Activated CD4-positive, alpha-beta T cell treated with anti-CD3 and anti-CD28 coated beads for 36 hours (primary cell): Measurements from ENCODE around the gene CST2. TPM values are rescaled to one million over a fixed set of nuclear protein-coding genes. Genes with fewer than 3 reads are reported as not detected.
"Not testable (repeated sequence)": the region's sequence is repeated elsewhere in the genome, so short reads cannot be mapped to it uniquely, and the experiment has no call there.

Source experiments
- ATAC-seq: fragments of 200-7000 bp; cut with Tn5 transposase; one replicate; pipeline ENCODE4 v1.10.0; 2021; ENCODE audit warnings: mild to moderate bottlenecking, moderate library complexity
- CTCF ChIA-PET: fragments of 350-600 bp; sonication (Branson Sonifier 250); formaldehyde crosslinking; loops from one replicate; lab custom pipeline; 2021; ENCODE audit warnings: antibody characterized with exemption; lab: Charles Lee
- POLR2A ChIA-PET: fragments of 350-600 bp; sonication (Branson Sonifier 250); formaldehyde crosslinking; loops from one replicate; lab custom pipeline; 2021; ENCODE audit warnings: antibody characterized with exemption, inconsistent platforms; lab: Charles Lee
- DNase-seq: peaks from one replicate; pipeline ENCODE4 v3.0.0-alpha.2; 2020
- H3K27ac Mint-ChIP-seq: one replicate; pipeline ENCODE4 v1.8.0; 2021; ENCODE audit warnings: mixed read lengths
- H3K27me3 Mint-ChIP-seq: one replicate; pipeline ENCODE4 v1.8.0; 2021; ENCODE audit warnings: mixed read lengths
- H3K36me3 Mint-ChIP-seq: one replicate; pipeline ENCODE4 v1.8.0; 2021; ENCODE audit warnings: low read depth, mixed read lengths
- H3K4me1 Mint-ChIP-seq: one replicate; pipeline ENCODE4 v1.8.0; 2021; ENCODE audit warnings: mixed read lengths
- H3K4me3 Mint-ChIP-seq: one replicate; pipeline ENCODE4 v1.8.0; 2021; ENCODE audit warnings: mild to moderate bottlenecking, moderate library complexity, mixed read lengths
- H3K9me3 Mint-ChIP-seq: one replicate; pipeline ENCODE4 v1.8.0; 2021; ENCODE audit warnings: low read depth, mixed read lengths
- intact Hi-C, 2 experiments: fragments of 100-400 bp; cut with DNase I in 1 of 2; cut with micrococcal nuclease in 1 of 2; formaldehyde crosslinking; loops; one replicate each; pipeline versions ENCODE4 v1.14.2 to v1.15.1; 2022 to 2024; cut with DNase I, micrococcal nuclease
- total RNA-seq, 2 experiments: library from RNA; stranded (reverse); gene quantifications; one replicate each; pipeline ENCODE4 v1.2.3, GENCODE V29; 2021

Gene CST2
- total RNA-seq, 2 experiments from 2014 or later, result not detected

DNA sequence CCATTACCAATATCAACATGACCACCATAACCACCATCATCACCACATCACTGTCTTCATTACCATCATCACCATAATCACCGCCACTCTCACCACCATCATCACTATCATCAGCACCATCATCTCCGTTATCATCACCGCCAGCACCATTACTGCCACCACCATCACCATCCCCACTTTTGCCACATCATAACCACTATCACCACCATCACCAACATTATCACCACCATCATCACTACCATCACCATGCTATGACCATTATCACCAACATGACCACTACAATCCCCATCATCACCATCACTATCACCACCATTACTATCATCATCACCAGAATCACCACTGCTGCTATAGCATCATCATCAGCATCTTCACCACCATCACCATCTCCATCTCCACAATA lies 25.7 kb downstream of the CST2 start:
- H3K36me3 Mint-ChIP-seq, result no peaks in the 10 kb centered on the region
- H3K9me3 Mint-ChIP-seq, result peaks cover 4% of the 10 kb centered on the region
- H3K4me3 Mint-ChIP-seq, result no peak overlapping the region
- ChIA-PET POLR2A (no interaction called here), CTCF (no interaction called here)
- H3K27ac Mint-ChIP-seq, result no peak overlapping the region
- ATAC-seq, result no peak
- intact Hi-C loops, result loop anchor here (5.0 to 10.0 kb wide), 3 partner anchors 71 to 86 kb away; partner anchors contain the start of gene CST5 (in 1 of the 2)
- H3K27me3 Mint-ChIP-seq, result peaks cover 3% of the 10 kb centered on the region
- H3K4me1 Mint-ChIP-seq, result no peaks in the 10 kb centered on the region
- DNase-seq, result no peak

DNA sequence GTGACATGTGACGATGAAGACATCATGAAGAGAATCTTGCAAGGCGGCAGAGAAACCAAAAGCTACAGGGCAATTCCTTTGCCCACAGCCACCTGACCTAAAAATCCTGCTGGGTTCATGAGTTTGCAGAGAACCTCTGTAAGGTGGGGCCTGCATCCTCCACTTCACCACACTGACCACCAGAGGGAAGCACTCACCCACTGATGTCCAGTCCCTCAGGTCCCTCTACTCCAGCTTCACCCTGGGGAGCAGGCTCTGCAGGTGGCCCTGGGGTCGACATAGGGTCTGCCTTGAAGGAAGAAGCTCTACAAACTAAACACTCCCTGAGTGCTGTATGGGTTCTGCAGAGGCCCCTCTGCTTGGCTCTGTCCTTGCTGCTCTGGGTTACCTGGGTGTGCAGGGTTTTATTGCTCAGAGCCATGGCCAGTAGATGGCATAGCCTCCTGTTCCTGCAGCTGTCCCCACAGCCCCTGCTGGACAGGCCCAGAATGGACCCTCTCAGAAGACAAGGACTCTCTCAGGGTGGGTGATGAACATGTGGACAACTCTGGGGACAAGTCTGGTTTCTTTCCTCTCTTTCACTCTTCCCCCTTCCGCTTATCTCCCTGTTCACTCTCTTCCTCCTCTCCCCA lies 27.2 kb downstream of the CST2 start:
- H3K4me1 Mint-ChIP-seq, H3K36me3 Mint-ChIP-seq, H3K27me3 Mint-ChIP-seq, H3K27ac Mint-ChIP-seq, H3K9me3 Mint-ChIP-seq, H3K4me3 Mint-ChIP-seq, POLR2A ChIA-PET: not testable (repeated sequence)
- intact Hi-C loops, result loop anchor here in 1 of 2 experiments (5.0 to 10.0 kb wide), 2 partner anchors 135 to 198 kb away; no protein-coding TSS in a partner anchor
- DNase-seq (peak; percentile 73), ATAC-seq (peak; percentile 95)
- CTCF ChIA-PET, result interaction anchor here (0.6 kb wide), 1 partner anchor 141 kb away, joined by 3 read pairs; no protein-coding TSS in a partner anchor

DNA sequence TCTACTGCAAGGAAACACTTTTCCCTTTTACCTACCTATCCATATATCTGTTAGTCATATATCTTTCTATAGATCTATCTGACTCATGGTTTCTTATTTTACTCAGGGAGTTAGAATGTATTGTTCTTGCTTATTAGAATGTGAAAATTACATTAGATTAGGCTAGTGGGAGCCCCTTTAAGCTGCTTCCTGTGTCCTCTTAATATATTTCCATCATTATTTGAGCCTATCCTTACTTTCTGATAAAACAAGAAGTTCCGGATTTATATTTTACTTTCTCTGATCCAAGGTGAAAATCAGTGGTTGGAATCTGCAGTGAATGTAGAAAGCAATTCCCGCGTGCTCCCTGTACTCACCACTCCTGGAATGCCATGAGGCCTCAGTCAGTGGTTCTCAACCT lies 31.0 kb downstream of the CST2 start:
- ATAC-seq, result no peak
- Mint-ChIP-seq H3K27ac (no peak overlapping the region), H3K27me3 (peaks cover 4% of the 10 kb centered on the region), H3K36me3 (no peaks in the 10 kb centered on the region), H3K9me3 (no peaks in the 10 kb centered on the region), H3K4me1 (no peaks in the 10 kb centered on the region), H3K4me3 (no peak overlapping the region)
- ChIA-PET CTCF (no interaction called here), POLR2A (no interaction called here)
- DNase-seq, result no peak
- intact Hi-C loops, result loop anchor here in 1 of 2 experiments (5.0 to 10.0 kb wide), 2 partner anchors 131 to 202 kb away; no protein-coding TSS in a partner anchor

DNA sequence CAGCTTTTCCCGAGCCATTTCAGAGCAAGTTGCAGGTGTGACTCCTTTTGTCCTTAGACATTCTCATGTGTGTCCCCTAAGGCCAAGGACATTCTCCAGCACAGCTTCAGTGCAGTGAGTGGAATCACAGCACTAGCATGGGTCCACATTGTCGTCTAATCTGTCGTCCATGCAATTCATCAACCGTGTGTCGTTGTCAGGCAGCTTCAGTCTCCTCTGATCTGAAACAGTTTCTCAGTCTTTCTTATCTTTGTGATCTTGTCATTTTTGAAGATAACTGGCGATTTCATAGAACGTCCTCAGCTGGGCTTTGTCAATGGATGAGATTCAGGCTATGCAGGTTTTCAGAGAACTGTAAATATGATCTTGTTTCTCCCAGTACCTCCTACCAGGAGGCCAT lies 31.7 kb downstream of the CST2 start:
- no peak for ATAC-seq
- no peak overlapping the region for H3K4me3 Mint-ChIP-seq
- DNase-seq, result no peak
- no peaks in the 10 kb centered on the region for H3K4me1 Mint-ChIP-seq
- intact Hi-C loops, result loop anchor here in 1 of 2 experiments (5.0 to 10.0 kb wide), 2 partner anchors 130 to 202 kb away; no protein-coding TSS in a partner anchor
- H3K9me3 Mint-ChIP-seq, result no peaks in the 10 kb centered on the region
- peaks cover 7% of the 10 kb centered on the region for H3K27me3 Mint-ChIP-seq
- ChIA-PET CTCF (interaction anchor here (0.7 kb wide), 1 partner anchor 55 kb away, joined by 3 read pairs; no protein-coding TSS in a partner anchor), POLR2A (no interaction called here)
- H3K27ac Mint-ChIP-seq, result no peak overlapping the region
- H3K36me3 Mint-ChIP-seq, result no peaks in the 10 kb centered on the region

DNA sequence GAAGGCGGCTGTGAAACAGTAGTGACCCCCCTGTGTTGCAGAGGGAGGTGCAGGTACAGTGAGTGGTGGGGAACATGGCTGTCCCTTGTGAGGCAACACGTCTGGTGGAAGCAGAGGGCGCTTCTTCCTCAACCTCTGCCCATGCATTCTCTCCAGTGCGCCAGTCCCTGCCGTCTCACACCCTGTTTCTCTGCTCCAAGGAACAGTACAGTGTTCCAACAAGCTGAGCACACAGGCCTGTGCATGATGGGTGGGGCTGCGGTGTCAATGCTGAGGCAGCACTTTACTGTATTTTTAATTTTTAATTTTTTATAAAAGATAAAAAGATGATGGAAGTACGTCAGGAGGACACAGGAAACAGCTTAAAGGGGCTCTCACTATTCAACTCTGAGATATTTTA lies 32.5 kb downstream of the CST2 start:
- ATAC-seq (no peak), DNase-seq (no peak)
- H3K36me3 Mint-ChIP-seq, result no peaks in the 10 kb centered on the region
- H3K9me3 Mint-ChIP-seq, result no peaks in the 10 kb centered on the region
- H3K27me3 Mint-ChIP-seq, result peaks cover 13% of the 10 kb centered on the region
- ChIA-PET POLR2A (no interaction called here), CTCF (no interaction called here)
- H3K27ac Mint-ChIP-seq, result no peak overlapping the region
- intact Hi-C loops, result loop anchor here in 1 of 2 experiments (10.0 kb wide), 1 partner anchor 129 kb away; no protein-coding TSS in a partner anchor
- H3K4me1 Mint-ChIP-seq, result no peaks in the 10 kb centered on the region
- H3K4me3 Mint-ChIP-seq, result no peak overlapping the region

DNA sequence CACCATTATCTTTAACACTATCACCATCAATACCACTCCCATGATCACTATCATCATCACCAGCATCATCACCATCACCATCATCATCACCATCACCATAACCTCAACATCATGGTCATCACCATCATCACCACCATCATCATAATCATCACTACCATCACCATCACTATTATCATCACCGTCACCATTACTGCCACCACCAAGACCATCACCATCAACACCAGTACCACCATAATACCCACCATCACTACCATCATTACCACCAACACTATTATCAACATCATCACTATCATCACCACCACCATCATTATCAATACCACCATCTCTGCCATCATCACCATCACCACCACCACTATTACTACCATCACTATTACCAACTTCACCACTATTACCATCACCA lies 43.1 kb downstream of the CST2 start:
- ChIA-PET POLR2A (no interaction called here), CTCF (interaction anchor here (0.8 kb wide), 1 partner anchor 1764 kb away, joined by 3 read pairs; no protein-coding TSS in a partner anchor)
- intact Hi-C loops, result loop anchor here in 1 of 2 experiments (5.0 to 10.0 kb wide), 2 partner anchors 104 to 321 kb away; no protein-coding TSS in a partner anchor
- Mint-ChIP-seq H3K27ac (no peak overlapping the region), H3K4me1 (no peaks in the 10 kb centered on the region), H3K9me3 (no peaks in the 10 kb centered on the region), H3K27me3 (peaks cover 5% of the 10 kb centered on the region), H3K36me3 (no peaks in the 10 kb centered on the region), H3K4me3 (no peak overlapping the region)
- ATAC-seq (no peak), DNase-seq (no peak)

DNA sequence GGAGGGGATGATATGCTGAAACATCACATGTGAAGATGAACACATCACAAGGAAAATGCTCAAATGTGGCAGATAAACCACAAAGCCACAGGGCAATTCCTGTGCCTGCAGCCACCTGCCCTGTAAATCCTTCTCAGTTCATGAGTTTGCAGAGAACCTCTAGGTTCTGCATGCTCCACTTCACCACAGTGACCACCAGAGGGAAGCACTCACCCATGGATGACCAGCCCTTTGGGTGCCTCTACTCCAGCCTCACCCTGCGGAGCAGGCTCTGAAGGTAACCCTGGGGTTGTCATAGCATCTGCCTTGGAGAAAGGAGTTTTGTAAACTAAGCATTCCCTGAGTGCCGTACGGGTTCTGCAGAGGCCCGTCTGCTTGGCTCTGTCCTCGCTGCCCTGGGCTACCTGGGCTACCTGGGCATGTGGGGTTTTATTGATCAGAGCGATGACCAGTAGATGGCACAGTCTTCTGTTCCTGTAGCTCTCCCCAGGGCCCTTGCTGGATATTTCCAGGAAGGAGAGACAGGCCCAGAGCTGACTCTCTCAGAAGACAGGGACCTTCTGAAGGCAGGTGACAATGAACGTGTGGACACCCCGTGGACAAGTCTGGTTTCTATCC lies 44.1 kb downstream of the CST2 start:
- DNase-seq (peak; percentile 12), ATAC-seq (peak; percentile 71)
- Mint-ChIP-seq H3K36me3 (no peaks in the 10 kb centered on the region), H3K27ac (no peak overlapping the region), H3K9me3 (no peaks in the 10 kb centered on the region), H3K4me1 (no peaks in the 10 kb centered on the region), H3K4me3 (no peak overlapping the region), H3K27me3 (peaks cover 3% of the 10 kb centered on the region)
- ChIA-PET CTCF (no interaction called here), POLR2A (no interaction called here)
- intact Hi-C loops, result loop anchor here in 1 of 2 experiments (5.0 to 10.0 kb wide), 2 partner anchors 105 to 322 kb away; no protein-coding TSS in a partner anchor

DNA sequence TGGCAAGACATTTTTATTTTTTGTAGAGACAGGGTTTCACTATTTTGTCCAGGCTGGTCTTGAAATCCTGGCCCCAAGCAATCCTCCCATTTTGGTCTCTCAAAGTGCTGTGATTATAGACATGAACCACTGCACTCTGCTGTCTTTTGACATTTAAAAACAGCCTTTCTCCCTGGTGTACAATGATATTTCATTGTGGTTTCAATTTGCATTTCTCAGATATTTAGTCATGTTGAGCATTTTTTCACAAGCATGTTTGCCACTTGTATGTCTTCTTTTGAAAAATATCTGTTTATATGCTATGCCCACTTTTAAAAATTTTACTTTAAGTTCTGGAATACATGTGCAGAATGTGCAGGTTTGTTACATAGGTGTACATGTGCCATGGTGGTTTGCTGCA lies 47.9 kb downstream of the CST2 start:
- H3K4me1 Mint-ChIP-seq, POLR2A ChIA-PET, ATAC-seq, H3K27ac Mint-ChIP-seq, H3K9me3 Mint-ChIP-seq, H3K36me3 Mint-ChIP-seq, CTCF ChIA-PET, H3K4me3 Mint-ChIP-seq, DNase-seq, H3K27me3 Mint-ChIP-seq, intact Hi-C loops: not testable (repeated sequence)

DNA sequence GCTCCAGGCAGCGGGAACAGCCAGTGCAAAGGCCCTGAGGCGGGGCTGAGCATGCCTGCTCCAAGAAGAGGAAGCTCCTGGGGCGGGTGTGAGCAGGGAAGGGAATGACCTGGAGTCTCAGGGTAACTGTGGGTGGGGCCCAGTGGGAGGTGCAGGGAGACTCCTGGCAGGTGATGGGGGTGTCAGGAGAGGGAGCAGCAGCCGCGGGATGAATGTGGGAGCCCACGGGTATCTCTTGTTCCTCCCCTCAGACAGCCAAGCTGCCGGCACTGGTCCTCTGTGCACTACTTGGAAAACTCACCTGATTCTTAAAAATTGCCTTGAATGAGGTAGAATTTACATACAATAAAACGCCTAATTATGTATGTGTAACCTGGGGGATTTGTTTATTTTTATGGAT lies 49.1 kb downstream of the CST2 start:
- H3K4me1 Mint-ChIP-seq, CTCF ChIA-PET, H3K4me3 Mint-ChIP-seq, ATAC-seq, intact Hi-C loops, POLR2A ChIA-PET, DNase-seq, H3K9me3 Mint-ChIP-seq, H3K36me3 Mint-ChIP-seq, H3K27ac Mint-ChIP-seq, H3K27me3 Mint-ChIP-seq: not testable (repeated sequence)

DNA sequence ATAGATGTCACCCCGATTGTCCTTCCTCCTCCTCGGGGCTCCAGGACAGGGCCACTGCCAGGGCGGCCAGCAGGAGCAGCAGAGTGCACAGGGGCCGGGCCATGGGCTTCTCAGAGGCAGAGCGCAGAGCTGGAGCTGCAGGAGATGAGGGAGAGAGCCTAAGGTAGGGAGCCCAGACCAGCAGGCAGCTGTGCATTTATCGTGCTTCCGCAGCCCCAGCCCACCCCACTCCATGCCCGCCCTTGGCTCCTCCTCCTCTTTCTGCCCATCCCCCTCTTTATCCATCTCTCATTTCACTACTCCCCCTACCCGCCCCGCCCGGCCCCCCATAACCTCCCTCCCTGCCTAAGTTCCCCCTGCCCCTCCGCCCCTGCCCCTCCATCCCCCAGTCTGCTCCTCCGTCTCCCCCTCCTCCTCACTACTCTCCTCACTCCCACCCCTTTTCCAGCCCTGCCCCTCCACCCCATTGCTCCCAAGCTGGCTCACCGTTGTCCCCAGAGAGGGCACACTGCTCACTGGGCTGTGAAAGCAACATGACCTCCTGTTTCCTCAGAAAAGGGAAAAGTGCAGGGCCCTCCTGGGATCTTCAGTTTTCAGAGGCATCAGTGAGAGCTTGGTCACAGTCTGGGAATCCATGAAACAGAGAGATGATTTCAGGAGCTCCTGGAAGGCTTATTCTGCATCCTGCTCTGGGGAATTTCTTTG lies 50.3 kb downstream of the CST2 start:
- Mint-ChIP-seq H3K9me3 (no peaks in the 10 kb centered on the region), H3K36me3 (no peaks in the 10 kb centered on the region), H3K27me3 (peaks cover 5% of the 10 kb centered on the region), H3K4me1 (no peaks in the 10 kb centered on the region), H3K4me3 (no peak overlapping the region), H3K27ac (no peak overlapping the region)
- intact Hi-C loops, result no loop called here
- POLR2A ChIA-PET, result no interaction called here
- no peak for ATAC-seq
- DNase-seq, result no peak
- CTCF ChIA-PET, result interaction anchor here (0.7 kb wide), 1 partner anchor 22 kb away, joined by 3 read pairs; no protein-coding TSS in a partner anchor

DNA sequence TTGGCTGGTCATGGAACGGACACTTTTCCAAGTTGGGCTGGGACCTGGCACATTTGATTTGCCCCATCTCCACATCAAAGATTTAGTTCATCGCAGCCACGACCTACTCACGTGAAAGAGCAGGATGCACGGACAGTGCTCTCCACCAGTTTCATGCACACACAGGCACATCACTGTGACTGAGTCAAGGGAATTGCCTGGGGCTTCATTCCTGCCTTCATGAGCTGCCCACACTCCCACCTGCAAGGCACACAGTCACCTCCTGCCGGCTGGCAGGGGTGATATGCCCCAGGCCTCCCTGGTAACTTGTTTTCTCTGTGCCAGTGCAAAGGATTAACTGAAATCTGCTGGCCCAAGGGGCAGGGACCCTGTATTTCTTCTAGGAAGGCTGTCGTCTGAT lies 52.4 kb downstream of the CST2 start:
- Mint-ChIP-seq H3K9me3 (no peaks in the 10 kb centered on the region), H3K4me1 (no peaks in the 10 kb centered on the region), H3K27ac (no peak overlapping the region), H3K36me3 (no peaks in the 10 kb centered on the region), H3K4me3 (no peak overlapping the region), H3K27me3 (peaks cover 5% of the 10 kb centered on the region)
- CTCF ChIA-PET, result no interaction called here
- DNase-seq (no peak), ATAC-seq (no peak)
- intact Hi-C loops, result no loop called here
- POLR2A ChIA-PET, result no interaction called here
